GM19193 (cell line): ENCODE data around the gene MT1A.

ENCODE experiments used
- POLR2A ChIP-seq: IDR thresholded peaks from 4 replicates; pipeline ENCODE4 v1.6.1; 2011; ENCODE audit not compliant: insufficient read depth, insufficient read length; ENCODE audit errors: extremely low read depth

Gene MT1A

GRCh38 chr16:56637814-56638750 is at the start of gene MT1A:
Gene MT1A (plus strand): TSS chr16:56638666. CDS start chr16:56638739, 73 bp downstream.
- no peak for TF ChIP-seq POLR2A

- TF ChIP-seq POLR2A = no peak
Measured at GRCh38 chr16:56588781-56589140, 49.7 kb upstream of the MT1A start.

- TF ChIP-seq POLR2A = no peak
Measured at GRCh38 chr16:56589141-56590039, 49.1 kb upstream of the MT1A start, which contains the start of gene MT3. Gene MT3 (plus strand): TSS chr16:56589528. CDS start chr16:56589591, 63 bp downstream.

- TF ChIP-seq POLR2A = no peak
Measured at GRCh38 chr16:56591377-56592060, 46.9 kb upstream of the MT1A start.

GRCh38 chr16:56593573-56594291 is 44.7 kb upstream of the MT1A start:
- TF ChIP-seq POLR2A = no peak

GRCh38 chr16:56594292-56594619 is 44.2 kb upstream of the MT1A start:
- TF ChIP-seq POLR2A = no peak

GRCh38 chr16:56600398-56600999 is 38.0 kb upstream of the MT1A start:
- TF ChIP-seq POLR2A = no peak

- TF ChIP-seq POLR2A = no peak
Measured at GRCh38 chr16:56601325-56601724, 37.1 kb upstream of the MT1A start.

GRCh38 chr16:56603589-56603988 is 34.9 kb upstream of the MT1A start:
- no peak for TF ChIP-seq POLR2A

- TF ChIP-seq POLR2A = no peak
Measured at GRCh38 chr16:56604966-56605365, 33.5 kb upstream of the MT1A start.

- TF ChIP-seq POLR2A = no peak
Measured at GRCh38 chr16:56605475-56605874, 33.0 kb upstream of the MT1A start.

GRCh38 chr16:56606071-56606475 is 32.4 kb upstream of the MT1A start:
- TF ChIP-seq POLR2A = no peak

- TF ChIP-seq POLR2A = no peak
Measured at GRCh38 chr16:56606476-56607108, 31.9 kb upstream of the MT1A start.
